Peyer's patch (tissue), 4 donors: Measurements from ENCODE around the gene CYTIP. TPM values are rescaled to one million over a fixed set of nuclear protein-coding genes. Genes with fewer than 3 reads are reported as not detected.

Experiments
- DNase-seq, 3 donors: peaks; one replicate each; pipeline ENCODE4 v3.0.0-alpha.2; 2017 to 2019
- H3K27ac ChIP-seq, 4 donors: fragments of 200-600 bp; sonication (generic); one replicate each; pipeline ENCODE4 v1.5.1; 2016 to 2019
- H3K27me3 ChIP-seq, 2 donors: fragments of 200-600 bp; sonication (generic); one replicate each; pipeline ENCODE4 v1.5.1; 2019
- H3K36me3 ChIP-seq, 3 donors: fragments of 200-600 bp; sonication (generic); one replicate each; pipeline ENCODE4 v1.5.1; 2016 to 2019
- H3K4me1 ChIP-seq, 4 donors: fragments of 200-600 bp; sonication (generic); one replicate each; pipeline ENCODE4 v1.5.1; 2016 to 2019
- H3K4me3 ChIP-seq, 4 donors: fragments of 200-600 bp; sonication (generic); 1 replicate in 3 of 4; 2 replicates in 1 of 4; pipeline ENCODE4 v1.5.1; 2016 to 2019; ENCODE audit warnings: mild to moderate bottlenecking in 1 of 4
- H3K9me3 ChIP-seq, 4 donors: fragments of 200-600 bp; sonication (generic); one replicate each; pipeline ENCODE4 v1.5.1; 2016 to 2019; ENCODE audit warnings: mild to moderate bottlenecking in 1 of 4
- POLR2A ChIP-seq, 2 donors: fragments of 450-650 bp; IDR thresholded peaks; one replicate each; pipeline ENCODE4 v1.5.1; 2017; ENCODE audit warnings: antibody characterized with exemption in 2 of 2, mild to moderate bottlenecking in 2 of 2, moderate library complexity in 2 of 2
- total RNA-seq, 4 donors: library from RNA; depleted of rRNA; stranded (reverse); fragments of >200 nt; gene quantifications; one replicate each; pipeline ENCODE4 v1.1.0, GENCODE V29; 2016
- TF ChIP-seq, protein P1 (sequence below), 6 experiments: fragments of 450-650 bp in 4 of 6; fragments of 200-600 bp in 2 of 6; sonication (generic) in 1 of 6; IDR thresholded peaks; one replicate each; pipeline ENCODE4 v1.5.1; 2017 to 2019; ENCODE audit warnings: antibody characterized with exemption in 6 of 6, mild to moderate bottlenecking in 3 of 6, moderate library complexity in 1 of 6

Gene CYTIP
- total RNA-seq, 4 donors from 2014 or later = 11.8 to 182 (median 21.0) TPM

DNA sequence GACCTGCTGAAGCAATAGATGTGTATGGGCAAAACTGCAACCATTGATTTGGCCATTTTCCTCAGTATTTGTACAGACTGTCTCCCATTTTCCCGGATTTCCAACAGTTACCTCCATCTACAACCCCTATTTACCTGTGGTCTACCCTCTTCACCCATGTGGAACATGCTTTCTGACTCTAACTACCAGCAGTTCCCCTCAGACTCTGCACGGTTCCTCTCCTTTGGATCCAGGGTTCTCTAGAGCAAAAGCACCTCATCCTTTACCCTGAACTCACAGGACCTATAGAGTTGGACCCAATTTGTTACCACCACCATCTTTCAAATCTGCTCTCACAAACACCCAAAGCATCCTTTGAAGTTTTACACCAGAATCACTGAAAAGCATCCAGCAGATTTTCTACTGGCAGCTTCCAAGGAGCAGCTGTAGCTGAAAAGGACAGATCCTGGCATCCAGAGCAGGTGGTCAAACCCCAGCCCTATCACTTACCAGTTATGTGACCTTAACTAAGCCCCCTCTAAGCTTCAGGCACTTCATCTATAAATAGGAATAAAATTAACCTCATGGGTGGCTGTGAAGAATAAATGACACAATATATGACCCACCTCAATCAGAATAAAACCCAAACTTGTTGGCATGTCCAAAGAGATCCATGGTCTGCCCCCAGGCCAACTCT, 15.3 kb downstream of the CYTIP start:
- peaks cover 0 to 14% (median 0%) of the 10 kb centered on the region in 4 donors for H3K4me1 ChIP-seq
- H3K9me3 ChIP-seq = peaks cover 0 to 7% (median 3%) of the 10 kb centered on the region in 4 donors
- H3K36me3 ChIP-seq = peaks cover 0 to 15% (median 0%) of the 10 kb centered on the region in 3 donors
- no peaks in the 10 kb centered on the region for H3K27me3 ChIP-seq
- no peak for DNase-seq
- no peak for TF ChIP-seq POLR2A (IDR thresholded peaks at IDR 0.05)
- TF ChIP-seq, protein P1, sequence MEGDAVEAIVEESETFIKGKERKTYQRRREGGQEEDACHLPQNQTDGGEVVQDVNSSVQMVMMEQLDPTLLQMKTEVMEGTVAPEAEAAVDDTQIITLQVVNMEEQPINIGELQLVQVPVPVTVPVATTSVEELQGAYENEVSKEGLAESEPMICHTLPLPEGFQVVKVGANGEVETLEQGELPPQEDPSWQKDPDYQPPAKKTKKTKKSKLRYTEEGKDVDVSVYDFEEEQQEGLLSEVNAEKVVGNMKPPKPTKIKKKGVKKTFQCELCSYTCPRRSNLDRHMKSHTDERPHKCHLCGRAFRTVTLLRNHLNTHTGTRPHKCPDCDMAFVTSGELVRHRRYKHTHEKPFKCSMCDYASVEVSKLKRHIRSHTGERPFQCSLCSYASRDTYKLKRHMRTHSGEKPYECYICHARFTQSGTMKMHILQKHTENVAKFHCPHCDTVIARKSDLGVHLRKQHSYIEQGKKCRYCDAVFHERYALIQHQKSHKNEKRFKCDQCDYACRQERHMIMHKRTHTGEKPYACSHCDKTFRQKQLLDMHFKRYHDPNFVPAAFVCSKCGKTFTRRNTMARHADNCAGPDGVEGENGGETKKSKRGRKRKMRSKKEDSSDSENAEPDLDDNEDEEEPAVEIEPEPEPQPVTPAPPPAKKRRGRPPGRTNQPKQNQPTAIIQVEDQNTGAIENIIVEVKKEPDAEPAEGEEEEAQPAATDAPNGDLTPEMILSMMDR (IDR thresholded peaks at IDR 0.05) = no peak
- no peak overlapping the region for H3K4me3 ChIP-seq
- H3K27ac ChIP-seq = peak overlapping the region in 1 of 4 donors; percentile 6

GRCh38 chr2:157427922-157428303, 16.0 kb downstream of the CYTIP start:
- no peak for DNase-seq
- Histone ChIP-seq H3K27me3 (no peaks in the 10 kb centered on the region), H3K4me1 (peaks cover 0 to 8% (median 0%) of the 10 kb centered on the region in 4 donors), H3K4me3 (no peak overlapping the region), H3K9me3 (peaks cover 0 to 7% (median 3%) of the 10 kb centered on the region in 4 donors), H3K36me3 (peaks cover 0 to 15% (median 0%) of the 10 kb centered on the region in 3 donors), H3K27ac (no peak overlapping the region)
- TF ChIP-seq, protein P1 (IDR thresholded peaks at IDR 0.05) = no peak
- TF ChIP-seq POLR2A (IDR thresholded peaks at IDR 0.05) = no peak

GRCh38 chr2:157427003-157427921, 16.6 kb downstream of the CYTIP start:
- peaks cover 0 to 16% (median 0%) of the 10 kb centered on the region in 3 donors for H3K36me3 ChIP-seq
- no peak for TF ChIP-seq POLR2A (IDR thresholded peaks at IDR 0.05)
- TF ChIP-seq, protein P1 (IDR thresholded peaks at IDR 0.05) = no peak
- DNase-seq = no peak
- H3K4me1 ChIP-seq = peaks cover 0 to 1% (median 0%) of the 10 kb centered on the region in 4 donors
- H3K9me3 ChIP-seq = peaks cover 0 to 7% (median 3%) of the 10 kb centered on the region in 4 donors
- H3K4me3 ChIP-seq = no peak overlapping the region
- no peak overlapping the region for H3K27ac ChIP-seq
- H3K27me3 ChIP-seq = no peaks in the 10 kb centered on the region

DNA sequence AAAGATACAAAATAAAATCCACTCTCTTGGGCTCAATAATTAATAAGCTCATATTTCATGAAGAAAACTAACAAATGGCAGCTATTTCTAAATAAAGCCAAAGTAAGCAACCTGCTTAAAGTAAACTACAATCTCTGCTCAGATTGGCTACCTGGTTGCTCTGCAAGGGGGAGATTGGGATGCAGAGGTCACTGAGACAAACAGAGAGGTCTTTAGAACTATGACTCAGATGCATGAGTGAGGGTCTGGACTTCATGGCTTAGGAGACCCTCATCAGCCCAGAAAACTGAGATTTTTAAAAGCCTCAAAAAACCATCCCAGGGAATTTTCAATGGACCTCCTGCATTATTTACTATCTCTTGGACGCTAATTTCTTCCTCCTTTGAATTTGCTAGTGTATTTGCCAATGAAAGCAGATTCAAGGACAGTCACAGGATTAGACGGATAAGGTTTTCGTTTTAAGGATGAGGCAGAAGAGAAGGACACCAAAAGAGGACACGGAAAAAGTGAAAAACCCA, 17.4 kb downstream of the CYTIP start:
- H3K4me1 ChIP-seq = peaks cover 0 to 3% (median 0%) of the 10 kb centered on the region in 4 donors
- H3K9me3 ChIP-seq = peaks cover 0 to 7% (median 3%) of the 10 kb centered on the region in 4 donors
- H3K27ac ChIP-seq = no peak overlapping the region
- no peak for TF ChIP-seq POLR2A (IDR thresholded peaks at IDR 0.05)
- TF ChIP-seq, protein P1 (IDR thresholded peaks at IDR 0.05) = no peak
- no peak for DNase-seq
- peaks cover 0 to 23% (median 0%) of the 10 kb centered on the region in 3 donors for H3K36me3 ChIP-seq
- no peak overlapping the region for H3K4me3 ChIP-seq
- no peaks in the 10 kb centered on the region for H3K27me3 ChIP-seq

- H3K4me1 ChIP-seq = peaks cover 0 to 10% (median 2%) of the 10 kb centered on the region in 4 donors
- no peak for TF ChIP-seq POLR2A (IDR thresholded peaks at IDR 0.05)
- TF ChIP-seq, protein P1 (IDR thresholded peaks at IDR 0.05) = no peak
- H3K4me3 ChIP-seq = no peak overlapping the region
- H3K27me3 ChIP-seq = no peaks in the 10 kb centered on the region
- no peak for DNase-seq
- H3K36me3 ChIP-seq = peaks cover 0 to 19% (median 0%) of the 10 kb centered on the region in 3 donors
- peaks cover 0 to 7% (median 3%) of the 10 kb centered on the region in 4 donors for H3K9me3 ChIP-seq
- H3K27ac ChIP-seq = no peak overlapping the region
Measured at GRCh38 chr2:157424374-157424773, 19.5 kb downstream of the CYTIP start.
